GM12878 (cell line): ENCODE data around the gene TANC1.

Experiments
- GABPA ChIP-seq: IDR thresholded peaks from 2 replicates; pipeline ENCODE4 v1.6.1; 2014; ENCODE audit warnings: antibody characterized with exemption, low read depth, mild to moderate bottlenecking, inconsistent platforms
- POLR2A ChIP-seq: IDR thresholded peaks from 2 replicates; pipeline ENCODE4 v1.6.1; 2011; ENCODE audit warnings: low read depth, mild to moderate bottlenecking, low read length
- YY1 ChIP-seq: IDR thresholded peaks from 2 replicates; pipeline ENCODE4 v1.6.1; 2011; ENCODE audit warnings: low read depth, mild to moderate bottlenecking, low read length
- ZNF207 ChIP-seq: fragments of 450-650 bp; IDR thresholded peaks from 2 replicates; pipeline ENCODE4 v1.6.1; 2014; ENCODE audit warnings: antibody characterized with exemption, mild to moderate bottlenecking, borderline replicate concordance

GRCh38 chr2:158999458-158999857, 31.0 kb downstream of the TANC1 start:
- TF ChIP-seq GABPA (no peak), ZNF207 (no peak), POLR2A (no peak), YY1 (no peak)
